Transverse colon (tissue), 4 donors: ENCODE results near the gene BRK1. TPM values are rescaled to one million over a fixed set of nuclear protein-coding genes. Genes with fewer than 3 reads are reported as not detected.

Source experiments
- total RNA-seq, 4 donors: library from RNA; depleted of rRNA; stranded (reverse); fragments of >200 nt; gene quantifications; one replicate each; pipeline ENCODE4 v1.1.0, GENCODE V29; 2016

The BRK1 gene
- total RNA-seq, 4 donors from 2014 or later: 37.0 to 88.8 (median 72.5) TPM

Other genes starting within 250 kb of the BRK1 start
- gene CIDEC, start 235.4 kb upstream of the BRK1 start, total RNA-seq: 10 to 100 TPM in 3 of 4 donors, under 1 TPM in 1; 1.00 to 50.5 (median 48.0) TPM
- 10 to 100 TPM in 3 of 4 donors, 1 to 10 TPM in 1; 5.8 to 73.0 (median 28.5) TPM for gene JAGN1, start 225.1 kb upstream of the BRK1 start, total RNA-seq
- 100 to 1,000 TPM in 2 of 4 donors, 10 to 100 TPM in 2; 81.5 to 178 (median 108) TPM for gene IL17RE, start 212.8 kb upstream of the BRK1 start, total RNA-seq
- gene IL17RC, start 198.6 kb upstream of the BRK1 start, total RNA-seq: 10 to 100 TPM; 61.1 to 74.4 (median 67.1) TPM
- 10 to 100 TPM in 3 of 4 donors, 1 to 10 TPM in 1; 7.1 to 36.8 (median 18.9) TPM for gene CRELD1, start 181.8 kb upstream of the BRK1 start, total RNA-seq
- gene PRRT3, start 163.3 kb upstream of the BRK1 start, total RNA-seq: 1 to 10 TPM in 3 of 4 donors, under 1 TPM in 1; 0.20 to 3.0 (median 1.6) TPM
- gene EMC3, start 128.8 kb upstream of the BRK1 start, total RNA-seq: 10 to 100 TPM in 3 of 4 donors, 1 to 10 TPM in 1; 9.7 to 39.2 (median 23.5) TPM
- gene FANCD2, start 89.2 kb upstream of the BRK1 start, total RNA-seq: 10 to 100 TPM in 1 of 4 donors, 1 to 10 TPM in 2, under 1 TPM in 1; 0.80 to 43.0 (median 4.9) TPM
- not detected for gene FANCD2OS, start 7.4 kb upstream of the BRK1 start, total RNA-seq
- 10 to 100 TPM; 23.9 to 48.4 (median 34.6) TPM for gene VHL, start 26.1 kb downstream of the BRK1 start, total RNA-seq
- gene IRAK2, start 49.2 kb downstream of the BRK1 start, total RNA-seq: 1 to 10 TPM in 3 of 4 donors, under 1 TPM in 1; 0.20 to 4.9 (median 3.4) TPM
- gene TATDN2, start 132.8 kb downstream of the BRK1 start, total RNA-seq: 10 to 100 TPM; 22.7 to 59.7 (median 28.2) TPM
- gene GHRL, start 177.3 kb downstream of the BRK1 start, total RNA-seq: 1 to 10 TPM in 1 of 4 donors, under 1 TPM in 1, not detected in 2; 0.55 to 8.2 TPM
- 100 to 1,000 TPM; 106 to 181 (median 164) TPM for gene SEC13, start 205.4 kb downstream of the BRK1 start, total RNA-seq